Dermis blood vessel endothelial cell (primary cell): ENCODE results near the gene AGRN. TPM values are rescaled to one million over a fixed set of nuclear protein-coding genes. Genes with fewer than 3 reads are reported as not detected.
A peak's percentile ranks its signal among the peaks of the same experiment; 100 is the strongest.
"Not testable (repeated sequence)": the region's sequence is repeated elsewhere in the genome, so short reads cannot be mapped to it uniquely, and the experiment has no call there.

Experiments
- DNase-seq: peaks from one replicate; pipeline ENCODE4 v3.0.0; 2010
- total RNA-seq: library from RNA; depleted of rRNA; stranded (reverse); fragments of >200 nt; gene quantifications from 2 replicates; pipeline ENCODE4 v1.2.3, GENCODE V29; 2014

Gene AGRN
- total RNA-seq, 1 donor from 2014 or later = 117 TPM

DNA sequence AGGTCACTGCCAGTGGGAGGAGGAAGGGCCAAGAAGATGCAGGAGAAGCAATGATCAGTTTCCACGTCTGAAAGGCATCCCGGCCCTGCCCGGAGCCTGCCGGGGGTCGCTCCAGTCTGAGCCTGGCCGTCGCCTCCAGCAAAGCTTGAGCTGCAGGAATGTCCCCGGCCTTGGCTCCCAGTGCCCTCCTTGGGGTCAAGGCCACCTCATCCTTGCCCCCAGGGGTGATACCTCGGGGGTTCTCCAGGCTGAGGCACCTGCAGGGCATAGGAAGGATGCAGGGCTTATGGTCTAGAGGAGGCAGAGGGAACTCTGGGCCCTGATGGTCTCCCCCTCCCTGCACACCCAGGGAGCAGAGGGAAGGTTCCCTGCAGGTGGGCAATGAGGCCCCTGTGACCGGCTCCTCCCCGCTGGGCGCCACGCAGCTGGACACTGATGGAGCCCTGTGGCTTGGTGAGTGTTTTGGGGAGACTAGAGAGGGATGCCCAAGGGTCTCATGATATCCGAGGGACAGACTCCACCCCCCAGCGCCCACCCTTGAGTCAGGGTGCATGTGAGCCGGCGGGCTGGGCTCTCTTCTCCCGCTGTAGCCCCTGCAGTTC lies 34.3 kb downstream of the AGRN start:
- DNase-seq = no peak

DNA sequence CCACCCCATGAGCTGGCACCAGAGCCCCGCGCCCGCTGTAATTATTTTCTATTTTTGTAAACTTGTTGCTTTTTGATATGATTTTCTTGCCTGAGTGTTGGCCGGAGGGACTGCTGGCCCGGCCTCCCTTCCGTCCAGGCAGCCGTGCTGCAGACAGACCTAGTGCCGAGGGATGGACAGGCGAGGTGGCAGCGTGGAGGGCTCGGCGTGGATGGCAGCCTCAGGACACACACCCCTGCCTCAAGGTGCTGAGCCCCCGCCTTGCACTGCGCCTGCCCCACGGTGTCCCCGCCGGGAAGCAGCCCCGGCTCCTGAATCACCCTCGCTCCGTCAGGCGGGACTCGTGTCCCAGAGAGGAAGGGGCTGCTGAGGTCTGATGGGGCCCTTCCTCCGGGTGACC lies 35.1 kb downstream of the AGRN start:
- no peak for DNase-seq

DNA sequence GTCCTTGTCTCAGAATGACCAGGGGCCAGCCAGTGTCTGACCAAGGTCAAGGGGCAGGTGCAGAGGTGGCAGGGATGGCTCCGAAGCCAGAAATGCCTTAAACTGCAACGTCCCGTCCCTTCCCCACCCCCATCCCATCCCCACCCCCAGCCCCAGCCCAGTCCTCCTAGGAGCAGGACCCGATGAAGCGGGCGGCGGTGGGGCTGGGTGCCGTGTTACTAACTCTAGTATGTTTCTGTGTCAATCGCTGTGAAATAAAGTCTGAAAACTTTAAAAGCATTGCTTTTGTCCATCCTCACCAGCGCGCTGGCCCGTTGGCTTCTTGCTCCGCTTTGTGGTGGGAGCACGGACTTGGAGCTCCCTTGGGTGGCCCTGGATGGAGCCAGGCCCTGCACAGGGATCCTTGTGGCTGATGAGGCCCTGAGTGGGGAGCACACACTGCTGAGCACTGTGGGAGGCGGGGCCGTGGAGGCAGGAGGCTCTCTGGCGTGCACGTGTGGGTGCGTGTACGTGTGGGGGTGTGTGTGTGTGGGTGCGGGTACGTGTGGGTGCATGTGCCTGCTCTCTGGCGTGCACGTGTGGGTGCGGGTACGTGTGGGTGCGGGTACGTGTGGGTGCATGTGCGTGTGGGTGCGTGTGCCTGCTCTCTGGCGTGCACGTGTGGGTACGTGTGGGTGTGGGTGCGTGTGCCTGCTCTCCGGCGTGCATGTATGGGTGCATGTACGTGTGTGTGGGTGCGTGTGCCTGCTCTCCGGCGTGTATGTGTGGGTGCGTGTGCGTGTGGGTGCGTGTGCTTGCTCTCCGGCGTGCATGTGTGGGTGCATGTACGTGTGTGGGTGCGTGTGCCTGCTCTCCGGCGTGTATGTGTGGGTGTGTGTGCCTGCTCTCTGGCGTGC lies 36.2 kb downstream of the AGRN start:
- no peak for DNase-seq

DNA sequence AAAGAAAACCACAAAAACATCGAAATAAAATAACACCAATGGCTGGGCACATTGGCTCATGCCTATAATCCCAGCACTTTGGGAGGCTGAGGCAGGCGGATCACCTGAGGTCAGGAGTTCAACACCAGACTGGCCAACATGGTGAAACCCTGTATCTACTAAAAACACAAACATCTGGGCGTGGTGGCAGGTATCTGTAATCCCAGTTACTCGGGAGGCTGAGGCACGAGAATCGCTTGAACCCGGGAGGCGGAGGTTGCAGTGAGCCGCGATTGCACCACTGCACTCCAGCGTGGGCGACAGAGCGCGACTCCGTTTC lies 37.8 kb downstream of the AGRN start:
- DNase-seq = not testable (repeated sequence)

DNA sequence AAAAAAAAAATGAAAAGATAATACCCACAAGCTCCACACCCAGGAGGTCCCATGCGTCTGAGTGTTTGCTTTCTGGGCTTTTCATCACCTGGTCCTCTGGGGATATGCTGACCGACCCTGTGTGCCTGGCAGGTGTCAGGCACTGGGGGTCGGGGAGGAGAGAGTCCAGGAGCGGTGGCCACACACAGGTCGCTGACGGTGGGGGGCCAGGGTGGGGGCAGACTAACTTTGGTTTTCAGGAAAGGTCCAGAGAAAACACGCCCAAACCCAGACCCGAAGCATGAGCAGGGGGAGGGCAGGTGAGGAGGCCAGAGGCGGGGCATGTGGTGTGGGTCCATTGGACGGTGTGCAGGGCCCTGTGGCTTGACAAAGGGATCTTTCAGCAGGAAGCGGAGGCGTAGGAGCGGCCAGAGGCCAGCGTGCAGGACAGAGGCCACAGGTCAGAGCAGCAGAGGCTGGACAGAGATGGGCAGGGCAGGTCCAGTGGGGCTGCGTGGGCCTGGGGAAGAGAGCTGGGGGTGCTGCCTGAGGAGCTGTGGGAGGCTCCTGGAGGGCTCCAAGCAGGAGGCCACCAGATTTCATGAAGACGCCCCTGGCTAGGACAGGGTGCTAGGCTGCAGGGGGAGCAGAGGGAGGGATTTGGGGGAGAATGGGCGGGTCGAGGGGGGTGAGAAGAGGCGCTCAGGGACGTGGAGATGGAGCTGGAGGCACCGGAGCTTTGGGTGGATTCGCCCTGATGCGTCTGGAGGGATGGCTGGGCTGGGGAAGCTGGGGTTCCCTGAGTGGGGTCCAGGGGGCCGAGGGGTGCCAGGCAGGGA lies 38.4 kb downstream of the AGRN start:
- no peak for DNase-seq

DNA sequence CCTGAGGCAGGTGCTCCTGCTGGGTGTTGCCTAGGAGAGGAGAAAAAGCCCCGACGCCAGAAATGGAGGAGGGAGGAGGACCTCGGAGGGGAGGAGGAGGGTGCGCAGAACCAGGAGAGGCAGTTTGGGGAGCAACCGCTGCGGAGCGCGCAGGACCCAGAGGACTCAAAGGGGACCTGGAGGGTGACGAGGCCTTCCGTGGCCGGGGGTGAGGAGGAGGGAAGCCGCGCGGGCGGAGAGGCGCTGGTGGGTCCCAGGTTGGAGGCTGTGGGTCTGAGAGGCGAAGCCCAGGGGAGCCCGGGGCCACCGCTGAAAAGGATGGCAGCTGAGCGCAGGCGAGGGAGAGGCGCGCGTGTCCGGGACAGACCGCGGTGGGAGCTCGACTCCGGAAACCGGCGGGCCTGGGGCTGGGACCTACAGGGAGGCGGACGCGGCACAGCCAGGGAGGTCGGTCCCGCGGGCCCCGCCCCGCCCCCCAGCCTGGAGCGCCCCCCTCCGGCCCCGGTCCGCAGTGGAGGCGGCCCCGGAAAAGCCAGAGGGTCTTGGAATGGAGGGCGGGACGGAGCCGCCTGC lies 39.1 kb downstream of the AGRN start:
- peak; percentile 7 for DNase-seq

DNA sequence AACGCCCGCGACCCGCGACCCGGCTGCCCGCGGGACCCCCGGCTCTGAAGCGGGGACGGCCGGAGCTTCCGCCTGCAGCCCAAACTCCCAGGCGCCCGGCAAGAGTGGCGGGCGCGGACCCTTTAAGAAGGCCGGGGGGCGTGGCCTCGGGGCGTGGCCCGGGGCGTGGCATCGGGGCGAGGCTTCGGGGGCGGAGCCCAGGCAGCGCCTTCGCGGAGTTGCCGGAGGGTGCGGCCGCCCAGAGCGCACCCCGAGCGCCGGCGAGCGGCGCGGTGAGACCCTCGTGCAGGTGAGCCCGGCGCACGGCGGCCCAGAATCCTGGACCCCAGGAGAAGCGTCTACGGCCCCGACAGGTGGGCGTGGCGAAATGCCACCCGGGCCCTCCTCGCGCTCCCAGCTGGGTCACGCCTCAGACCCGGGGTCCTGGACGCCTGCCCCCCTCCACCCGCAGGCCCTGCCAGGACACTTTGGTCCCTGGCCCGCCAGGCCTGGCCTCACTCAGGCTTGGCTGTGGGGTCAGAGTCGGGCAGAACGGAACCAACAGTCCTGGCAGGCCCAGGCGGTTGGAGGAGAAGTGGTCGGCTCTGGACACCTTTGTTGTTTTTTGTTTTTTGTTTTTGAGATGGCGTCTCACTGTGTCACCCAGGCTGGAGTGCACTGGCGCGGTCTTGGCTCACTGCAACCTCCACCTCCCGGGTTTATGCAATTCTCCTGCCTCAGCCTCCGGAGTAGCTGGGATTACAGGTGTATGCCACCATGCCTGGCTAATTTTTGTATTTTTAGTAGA lies 39.8 kb downstream of the AGRN start:
- peak; percentile 69 for DNase-seq

DNA sequence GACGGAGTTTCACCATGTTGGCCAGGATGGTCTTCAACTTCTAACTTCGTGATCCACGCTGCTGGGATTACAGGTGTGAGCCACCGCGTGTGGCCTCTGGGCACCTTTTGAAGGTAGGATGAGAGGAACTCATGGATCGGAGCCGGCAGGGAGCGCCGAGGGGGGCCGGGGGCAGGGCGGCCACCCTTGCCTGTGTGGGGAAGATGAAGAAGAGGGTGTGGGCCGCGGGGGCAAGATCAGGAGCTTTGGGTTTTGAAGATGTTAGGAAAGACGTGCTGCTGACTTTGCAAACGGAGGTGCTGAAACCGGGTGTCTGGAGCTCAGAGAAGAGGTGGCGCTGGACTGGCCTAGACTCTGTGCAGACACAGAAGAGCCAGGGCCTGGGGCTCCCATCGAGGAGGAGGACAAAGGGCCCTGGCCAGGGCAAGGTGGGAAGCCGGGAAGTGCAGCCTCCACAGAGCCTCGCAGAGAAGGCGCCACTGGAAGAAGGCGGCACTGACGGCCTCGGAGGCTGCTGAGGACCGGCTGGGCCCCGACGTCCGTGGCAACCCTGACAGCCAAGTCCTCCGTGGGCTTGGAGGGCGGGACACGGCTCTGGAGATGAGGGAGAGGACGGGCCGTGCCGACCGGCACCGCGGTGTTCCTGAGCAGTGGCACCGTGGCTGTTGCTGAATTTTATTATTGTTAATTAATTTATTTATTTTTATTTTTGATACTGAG lies 40.5 kb downstream of the AGRN start:
- no peak for DNase-seq

DNA sequence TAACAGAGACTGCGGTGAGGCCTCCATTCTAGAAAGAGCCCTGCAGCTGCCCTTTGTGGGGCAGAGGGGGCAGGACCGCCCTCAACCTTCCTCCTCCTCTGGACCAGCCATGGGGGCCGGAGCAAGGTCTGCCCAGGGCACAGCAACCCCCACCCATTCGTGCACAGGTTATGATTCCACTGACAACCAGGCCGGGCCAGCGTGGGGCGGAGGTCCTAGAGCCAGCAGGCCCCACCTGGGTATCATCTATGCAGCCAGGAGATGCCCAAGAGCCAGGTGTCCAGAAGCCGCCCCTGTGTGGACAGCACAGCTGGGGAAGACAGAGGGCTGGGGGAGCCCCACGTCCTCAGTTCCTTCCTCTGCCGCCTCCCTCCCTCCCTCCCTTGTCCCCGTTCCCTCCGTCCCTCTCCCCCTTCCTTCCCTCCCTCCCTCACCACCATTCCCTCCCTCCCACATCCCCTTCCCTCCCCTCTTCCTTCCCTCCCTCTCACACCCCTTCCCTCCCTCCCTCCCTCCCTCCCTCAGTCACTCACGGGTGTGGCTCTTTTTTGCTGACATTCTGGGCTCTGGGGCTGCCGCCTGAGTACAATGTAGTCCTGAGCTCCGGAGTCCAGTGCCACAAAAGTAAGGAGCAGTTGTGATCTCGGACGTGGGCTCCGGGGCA lies 41.9 kb downstream of the AGRN start:
- DNase-seq = no peak

DNA sequence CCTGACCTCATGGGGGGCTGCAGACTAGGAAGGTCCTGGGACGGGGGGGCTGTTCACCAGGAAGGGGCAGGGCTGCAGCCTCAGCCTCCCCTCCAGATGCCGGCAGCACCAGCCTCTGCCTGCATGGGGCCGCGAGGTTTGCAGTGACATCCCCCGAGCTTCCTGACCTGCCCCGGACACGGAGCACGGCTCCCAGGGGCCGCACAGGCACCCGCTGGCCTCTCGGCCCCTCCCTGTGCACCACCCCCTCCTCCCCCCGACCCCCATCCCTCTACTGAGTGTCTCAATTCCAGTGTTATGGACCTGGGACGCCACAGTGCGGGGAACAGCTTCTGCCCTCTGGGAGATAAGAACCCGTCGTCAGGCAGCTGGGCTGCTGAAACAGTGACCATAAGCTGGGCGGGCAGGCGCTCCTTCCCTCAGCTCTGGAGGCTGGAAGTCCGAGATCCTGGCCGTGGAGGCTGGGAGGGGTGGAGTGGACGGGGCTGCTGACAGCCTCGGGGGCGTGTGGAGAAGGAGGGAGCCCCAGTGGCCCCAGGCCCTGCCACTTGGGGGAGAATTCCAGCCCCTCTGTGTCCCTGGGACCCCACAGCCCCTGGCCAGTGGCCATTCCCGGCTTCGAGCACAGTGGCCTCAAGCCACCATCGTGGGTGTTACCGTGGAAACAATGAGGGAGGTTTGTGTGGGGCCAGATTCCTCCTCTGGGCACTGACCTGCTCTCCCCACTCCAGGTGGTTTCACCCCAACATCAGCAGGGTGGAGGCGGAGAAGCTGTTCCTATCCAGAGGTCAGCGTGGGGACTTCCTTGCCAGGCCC lies 42.6 kb downstream of the AGRN start:
- no peak for DNase-seq

DNA sequence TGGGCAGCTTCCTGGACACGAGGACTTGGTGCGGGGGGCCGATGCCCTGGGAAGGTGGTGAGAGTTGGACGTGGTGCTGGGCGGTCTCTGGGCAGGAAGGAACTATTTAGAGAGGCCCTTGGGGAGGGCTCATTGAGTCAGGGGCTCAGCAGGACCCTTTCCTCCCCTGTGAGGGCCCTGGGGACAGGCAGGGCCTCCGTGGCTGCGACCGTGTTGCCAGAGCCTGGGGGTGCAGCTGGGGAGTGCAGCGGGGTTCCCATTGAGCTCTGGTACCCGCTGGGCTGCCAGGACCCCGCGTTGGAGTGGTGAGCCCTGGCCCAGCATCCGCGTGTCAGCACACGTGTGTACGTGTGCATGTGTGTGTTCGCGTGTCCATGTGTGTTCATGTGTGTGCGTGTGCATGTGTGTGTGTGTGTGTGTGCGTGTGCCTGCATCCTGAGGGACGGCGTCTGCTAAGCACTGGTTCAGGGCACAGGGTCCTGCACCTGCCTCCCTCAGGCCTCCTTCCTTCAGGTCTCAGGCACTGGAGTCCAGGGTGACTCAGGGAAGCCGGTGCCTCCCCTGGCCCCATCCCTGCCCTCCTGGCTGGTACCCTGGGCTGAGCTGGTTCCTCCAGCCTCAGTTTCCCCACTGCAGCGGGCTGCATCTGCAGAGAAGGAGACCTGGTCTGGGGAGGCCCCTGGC lies 43.5 kb downstream of the AGRN start:
- DNase-seq = no peak

DNA sequence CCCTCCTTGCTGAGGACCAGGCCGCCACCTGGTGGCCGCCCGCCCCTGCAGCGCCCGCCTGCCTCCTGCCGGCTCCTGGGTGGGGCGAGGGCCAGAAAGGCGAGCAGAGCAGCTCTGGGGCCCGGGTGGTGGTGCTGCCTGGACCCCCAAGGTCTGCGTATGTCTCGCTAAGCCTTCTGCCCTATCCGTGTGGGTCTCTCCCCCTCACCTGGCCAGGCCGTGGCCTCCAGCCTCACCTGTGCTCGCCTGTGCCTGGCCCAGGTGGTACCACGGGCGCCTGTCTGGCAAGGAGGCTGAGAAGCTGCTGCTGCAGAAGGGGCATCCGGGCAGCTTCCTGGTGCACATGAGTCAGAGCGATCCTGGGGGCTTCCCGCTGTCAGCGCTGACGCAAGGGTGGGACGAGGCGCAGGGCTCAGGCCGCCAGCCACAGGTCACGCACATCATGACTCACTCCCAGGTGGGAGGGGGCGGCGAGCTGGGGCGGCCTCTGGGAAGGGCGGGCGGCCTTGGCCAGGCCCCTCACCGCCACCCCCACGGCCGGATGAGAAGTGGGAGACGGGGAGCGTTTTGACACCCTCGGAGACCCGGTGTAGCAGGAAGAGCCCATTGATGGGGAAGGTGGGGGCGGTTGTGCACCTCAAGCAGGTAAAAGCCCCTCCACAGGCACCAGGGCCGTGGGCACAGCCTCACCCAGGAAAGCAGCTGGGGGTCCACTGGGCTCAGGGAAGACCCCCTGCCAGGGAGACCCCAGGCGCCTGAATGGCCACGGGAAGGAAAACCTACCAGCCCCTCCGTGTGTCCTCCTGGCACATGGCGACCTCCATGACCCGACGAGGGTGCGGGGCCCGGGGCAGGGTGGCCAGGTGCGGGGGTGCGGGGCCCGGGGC lies 44.3 kb downstream of the AGRN start:
- DNase-seq = peak; percentile 85

DNA sequence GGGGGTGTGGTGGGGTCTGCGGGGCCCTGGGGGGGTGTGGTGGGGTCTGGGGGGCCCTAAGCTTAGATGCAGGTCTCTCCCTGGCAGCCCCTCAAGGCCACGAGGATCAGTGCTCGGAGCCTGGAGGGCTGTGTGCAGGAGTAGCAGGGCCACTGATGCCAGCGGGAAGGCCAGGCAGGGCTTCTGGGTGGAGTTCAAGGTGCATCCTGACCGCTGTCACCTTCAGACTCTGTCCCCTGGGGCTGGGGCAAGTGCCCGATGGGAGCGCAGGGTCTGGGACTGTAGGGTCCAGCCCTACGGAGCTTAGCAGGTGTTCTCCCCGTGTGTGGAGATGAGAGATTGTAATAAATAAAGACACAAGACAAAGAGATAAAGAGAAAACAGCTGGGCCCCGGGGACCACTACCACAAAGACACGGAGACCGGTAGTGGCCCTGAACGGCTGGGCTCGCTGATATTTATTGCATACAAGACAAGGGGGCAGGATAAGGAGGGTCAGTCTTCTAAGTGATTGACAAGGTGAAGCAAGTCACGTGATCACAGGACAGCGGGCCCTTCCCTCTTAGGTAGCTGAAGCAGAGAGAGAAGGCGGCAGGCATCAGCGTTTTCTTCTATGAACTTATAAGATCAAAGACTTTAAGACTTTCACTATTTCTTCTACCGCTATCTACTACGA lies 45.5 kb downstream of the AGRN start:
- no peak for DNase-seq

DNA sequence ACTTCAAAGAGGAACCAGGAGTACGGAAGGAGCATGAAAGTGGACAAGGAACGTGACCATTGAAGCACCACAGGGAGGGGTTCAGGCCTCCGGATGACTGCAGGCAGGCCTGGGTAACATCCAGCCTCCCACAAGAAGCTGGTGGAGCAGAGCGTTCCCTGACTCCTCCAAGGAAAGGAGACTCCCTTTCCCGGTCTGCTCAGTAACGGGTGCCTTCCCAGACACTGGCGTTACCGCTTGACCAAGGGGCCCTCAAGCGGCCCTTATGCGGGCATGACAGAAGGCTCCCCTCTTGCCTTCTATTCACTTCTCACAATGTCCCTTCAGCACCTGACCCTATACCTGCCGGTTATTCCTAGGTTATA lies 46.0 kb downstream of the AGRN start:
- not testable (repeated sequence) for DNase-seq

DNA sequence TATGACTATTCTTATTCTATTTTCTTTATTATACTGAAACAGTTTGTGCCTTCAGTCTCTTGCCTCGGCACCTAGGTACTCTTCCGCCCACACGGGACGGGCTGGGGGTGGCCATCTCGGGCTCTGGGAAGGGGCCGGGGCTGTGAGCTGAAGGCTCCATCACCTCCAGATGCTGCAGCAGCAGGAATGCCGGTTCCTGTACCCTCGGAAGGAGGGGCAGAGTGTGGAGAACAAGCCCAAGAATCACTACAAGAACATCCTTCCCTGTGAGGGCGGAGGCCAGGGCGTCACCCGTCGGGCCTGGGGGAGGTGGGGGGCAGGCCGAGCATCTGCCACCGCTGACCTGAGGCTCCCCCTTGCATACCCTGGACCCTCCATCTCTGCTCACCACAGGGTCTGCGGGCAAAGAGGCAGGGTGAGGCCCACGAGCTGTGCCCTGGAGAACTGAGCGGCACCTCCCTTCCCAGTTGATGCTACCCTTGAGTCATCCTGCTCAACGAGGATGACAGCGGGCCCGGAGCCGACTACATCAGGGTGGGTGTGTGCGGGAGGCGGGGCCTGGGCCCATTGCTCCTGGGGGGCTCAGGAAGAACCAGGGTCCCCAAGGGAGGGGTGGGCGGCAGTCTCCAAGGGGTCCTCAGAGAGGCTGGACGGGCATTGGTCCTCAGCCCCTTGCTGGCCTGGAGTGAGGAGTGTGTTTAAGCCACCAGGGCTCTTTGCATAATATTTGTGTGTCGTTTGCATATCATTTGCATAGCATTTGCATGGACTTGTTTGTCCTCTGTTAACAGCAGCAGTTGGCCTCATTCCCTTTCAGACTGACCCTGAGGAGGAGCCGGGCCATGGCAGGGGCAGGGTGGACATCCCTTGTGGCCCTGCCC lies 46.7 kb downstream of the AGRN start:
- DNase-seq = no peak

DNA sequence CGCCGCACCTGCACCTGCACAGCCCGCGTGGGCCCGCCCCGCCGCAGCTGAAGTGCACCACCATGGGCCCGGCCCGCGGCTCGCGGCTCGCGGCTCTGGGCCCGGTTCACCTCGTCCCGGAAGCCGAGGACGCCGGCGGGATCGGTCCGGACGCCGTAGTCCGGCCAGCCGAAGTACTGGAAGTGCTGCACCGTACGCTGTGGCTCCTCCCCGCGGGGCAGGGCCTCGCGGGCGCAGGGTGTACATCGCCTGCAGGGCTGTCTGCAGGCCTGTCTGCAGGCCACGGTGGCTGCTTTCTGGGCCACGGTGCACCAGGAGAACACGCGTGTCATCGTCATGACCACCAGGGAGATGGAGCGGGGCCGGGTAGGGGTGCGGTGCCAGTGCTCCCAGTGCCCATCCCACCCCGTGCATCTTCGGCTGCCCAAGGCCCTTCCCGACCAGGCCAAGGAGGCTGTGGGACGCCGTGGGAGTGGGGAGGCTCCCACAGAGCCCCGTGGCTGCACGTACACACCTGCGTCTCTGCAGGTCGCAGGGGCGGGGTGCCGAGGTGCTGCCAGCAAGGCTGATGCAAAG lies 47.5 kb downstream of the AGRN start:
- DNase-seq = no peak
